OCI-LY3 (cell line): ENCODE data around the gene AKAP6.

Experiments
- H2AFZ ChIP-seq: fragments of 200-600, 300-600 bp; shearing (Covaris generic); 2 replicates; pipeline ENCODE4 v1.6.0; 2014; ENCODE audit warnings: antibody characterized with exemption, low read depth, low read length
- H3K27ac ChIP-seq: fragments of 200-600, 300-600 bp; sonication (generic); 2 replicates; pipeline ENCODE4 v1.5.1; 2014; ENCODE audit warnings: mild to moderate bottlenecking, low read length, moderate library complexity, mixed read lengths
- H3K27me3 ChIP-seq: fragments of 200-600, 300-600 bp; sonication (generic); 2 replicates; pipeline ENCODE4 v1.6.1; 2014; ENCODE audit warnings: low read depth, low read length, mixed read lengths
- H3K36me3 ChIP-seq: fragments of 200-600, 300-600 bp; sonication (generic); replicated peaks from 2 replicates; pipeline ENCODE3; 2014; ENCODE audit warnings: low read depth, low read length, mixed read lengths
- H3K4me1 ChIP-seq: fragments of 300-600, 200-600 bp; sonication (generic); 2 replicates; pipeline ENCODE4 v1.6.1; 2014; ENCODE audit warnings: low read length, mixed read lengths
- H3K4me2 ChIP-seq: fragments of 200-600, 300-600 bp; sonication (generic); 2 replicates; pipeline ENCODE4 v1.6.1; 2014; ENCODE audit warnings: low read length, mixed read lengths
- H3K4me3 ChIP-seq: fragments of 300-600, 200-600 bp; sonication (generic); 2 replicates; pipeline ENCODE4 v1.5.1; 2014; ENCODE audit warnings: antibody characterized with exemption, mild to moderate bottlenecking, low read length, moderate library complexity
- H3K79me2 ChIP-seq: fragments of 300-600, 200-600 bp; shearing (Covaris generic); 2 replicates; pipeline ENCODE4 v1.6.1; 2014; ENCODE audit warnings: mild to moderate bottlenecking, low read length, mixed read lengths
- H3K9ac ChIP-seq: fragments of 300-600, 200-600 bp; shearing (Covaris generic); 2 replicates; pipeline ENCODE4 v1.6.0; 2014; ENCODE audit warnings: mild to moderate bottlenecking, low read length, moderate library complexity
- H3K9me3 ChIP-seq: fragments of 200-600, 300-600 bp; shearing (Covaris generic); 2 replicates; pipeline ENCODE4 v1.6.1; 2014; ENCODE audit warnings: low read length, mixed read lengths; ENCODE audit not compliant: insufficient read depth
- H4K20me1 ChIP-seq: fragments of 200-600, 300-600 bp; sonication (generic); 2 replicates; pipeline ENCODE4 v1.6.1; 2016; ENCODE audit warnings: low read length, mixed read lengths; ENCODE audit not compliant: insufficient read depth
- CTCF ChIP-seq: fragments of 200-600, 300-600 bp; sonication (generic); IDR thresholded peaks from 2 replicates; pipeline ENCODE4 v1.5.1; 2014; ENCODE audit warnings: antibody characterized with exemption, low read length, low read depth
- EZH2phosphoT487 ChIP-seq: fragments of 200-600 bp; shearing (Covaris generic); IDR thresholded peaks from 2 replicates; pipeline ENCODE4 v1.6.1; 2018; ENCODE audit warnings: antibody characterized with exemption, mixed run types, low read depth

Gene AKAP6

GRCh38 chr14:32495435-32495734 is 166.3 kb downstream of the AKAP6 start:
- Histone ChIP-seq H3K9ac (no peak overlapping the region), H4K20me1 (no peaks in the 10 kb centered on the region), H3K79me2 (no peaks in the 10 kb centered on the region), H3K36me3 (no peaks in the 10 kb centered on the region), H3K4me1 (no peaks in the 10 kb centered on the region), H3K9me3 (no peaks in the 10 kb centered on the region), H3K27ac (no peak overlapping the region), H3K4me3 (no peak overlapping the region), H2AFZ (no peak overlapping the region), H3K27me3 (peaks cover 3% of the 10 kb centered on the region), H3K4me2 (no peak overlapping the region)
- TF ChIP-seq EZH2phosphoT487 (no peak), CTCF (no peak)

DNA sequence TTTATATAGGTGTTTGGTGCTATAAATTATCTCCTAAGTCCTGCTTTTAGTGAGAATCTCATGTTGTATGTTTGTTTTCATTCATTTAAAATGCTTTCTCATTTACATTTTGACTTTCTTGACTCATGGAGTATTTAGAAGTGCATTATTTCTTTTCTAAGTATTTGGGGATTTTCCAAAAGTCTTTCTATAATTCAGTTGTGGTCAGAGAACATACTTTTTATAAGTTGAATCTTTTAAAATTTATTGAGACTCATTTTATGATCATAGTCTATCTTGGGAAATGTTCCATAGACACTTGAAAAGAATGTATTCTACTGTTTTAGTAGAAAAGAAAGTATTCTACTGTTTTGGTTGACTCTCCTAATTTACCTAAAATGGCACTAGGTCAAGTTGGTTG is 168.2 kb downstream of the AKAP6 start:
- Histone ChIP-seq H3K4me2 (no peak overlapping the region), H4K20me1 (no peaks in the 10 kb centered on the region), H2AFZ (no peak overlapping the region)

DNA sequence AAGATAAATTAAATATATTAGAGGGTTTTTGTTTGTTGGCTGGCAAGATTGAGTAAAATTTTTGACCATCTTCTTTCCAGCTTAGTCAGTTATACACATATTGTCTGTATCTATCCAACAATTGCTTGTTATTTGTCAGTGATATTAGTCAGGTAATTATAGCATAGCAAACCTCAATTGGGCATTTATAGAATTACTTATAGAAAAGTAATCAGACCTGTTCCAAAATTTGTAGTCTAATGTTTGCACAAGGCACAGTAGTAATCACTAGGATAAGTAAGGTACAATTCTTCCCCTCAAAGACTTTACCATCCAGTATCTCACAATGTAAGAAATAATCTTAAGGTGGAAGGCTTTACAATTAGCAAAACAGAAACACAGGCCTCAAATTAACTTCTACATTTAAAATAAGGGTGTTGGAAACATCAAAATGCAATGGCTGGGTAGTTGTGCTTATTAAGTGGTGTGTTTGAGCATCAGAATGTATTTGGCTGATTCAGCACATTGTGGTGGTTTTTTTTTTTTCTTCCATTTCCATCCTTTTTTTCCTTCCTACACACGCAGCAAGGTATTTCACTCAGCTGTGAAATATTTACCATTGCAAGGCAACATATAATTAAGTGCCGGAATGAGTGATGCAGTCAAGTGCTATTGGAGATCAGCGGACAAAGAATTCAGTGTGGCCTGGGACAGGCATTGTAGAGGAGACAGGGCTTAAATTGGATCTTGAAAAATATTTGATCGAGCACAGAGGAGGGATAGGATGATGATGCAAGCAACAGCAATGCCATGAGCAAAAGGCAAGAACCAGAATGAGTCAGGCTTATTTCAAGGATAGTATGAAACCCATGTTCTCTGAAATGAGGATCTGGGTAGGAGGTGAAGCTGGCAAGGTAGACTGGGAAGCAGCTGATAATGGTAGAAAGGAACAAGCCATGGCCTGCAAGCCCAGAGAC is 178.2 kb downstream of the AKAP6 start:
- H2AFZ ChIP-seq = no peak overlapping the region
- no peaks in the 10 kb centered on the region for H3K9me3 ChIP-seq
- no peak overlapping the region for H3K9ac ChIP-seq
- no peaks in the 10 kb centered on the region for H4K20me1 ChIP-seq
- TF ChIP-seq CTCF = no peak
- TF ChIP-seq EZH2phosphoT487 = no peak
- H3K36me3 ChIP-seq = no peaks in the 10 kb centered on the region
- H3K27ac ChIP-seq = no peak overlapping the region
- no peaks in the 10 kb centered on the region for H3K4me1 ChIP-seq
- H3K4me2 ChIP-seq = no peak overlapping the region
- H3K27me3 ChIP-seq = no peaks in the 10 kb centered on the region
- no peak overlapping the region for H3K4me3 ChIP-seq
- H3K79me2 ChIP-seq = no peaks in the 10 kb centered on the region

More for the DNA sequence above, 168.2 kb downstream of the AKAP6 start:
- Histone ChIP-seq H3K9me3 (no peaks in the 10 kb centered on the region), H3K4me1 (no peaks in the 10 kb centered on the region), H3K36me3 (no peaks in the 10 kb centered on the region), H3K27ac (no peak overlapping the region), H3K9ac (no peak overlapping the region), H3K27me3 (peaks cover 8% of the 10 kb centered on the region), H3K79me2 (no peaks in the 10 kb centered on the region), H3K4me3 (no peak overlapping the region)
- TF ChIP-seq CTCF (no peak), EZH2phosphoT487 (no peak)

DNA sequence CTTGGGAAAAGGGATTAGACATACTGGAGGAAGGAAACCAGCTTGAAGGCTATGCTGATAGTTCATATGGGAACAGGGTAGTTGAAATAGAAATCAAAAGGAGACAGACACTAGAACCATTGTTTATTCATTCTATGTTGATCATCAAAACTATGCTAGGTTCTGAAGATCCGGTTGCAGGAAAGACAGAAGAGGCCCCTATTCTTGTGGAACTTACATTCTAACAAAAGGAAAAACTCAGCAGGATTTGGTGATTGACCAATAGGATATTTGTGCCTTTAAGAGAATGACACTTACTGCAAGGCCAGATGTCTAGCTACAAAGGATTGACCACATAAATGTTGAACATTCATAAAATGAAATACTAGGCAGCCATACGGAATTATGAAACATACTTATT is 179.2 kb downstream of the AKAP6 start:
- Histone ChIP-seq H3K27ac (no peak overlapping the region), H3K27me3 (no peaks in the 10 kb centered on the region), H3K4me1 (no peaks in the 10 kb centered on the region), H3K4me3 (no peak overlapping the region), H3K4me2 (no peak overlapping the region), H4K20me1 (no peaks in the 10 kb centered on the region), H2AFZ (no peak overlapping the region), H3K9ac (no peak overlapping the region), H3K9me3 (no peaks in the 10 kb centered on the region), H3K36me3 (no peaks in the 10 kb centered on the region), H3K79me2 (no peaks in the 10 kb centered on the region)
- no peak for TF ChIP-seq EZH2phosphoT487
